SK-N-MC (cell line): ENCODE results near the gene TDP2.

ENCODE experiments used
- EZH2 ChIP-seq: fragments of 200-600 bp; sonication (generic); IDR thresholded peaks from one replicate; pipeline ENCODE4 v1.6.1; 2017; ENCODE audit warnings: antibody characterized with exemption
- POLR2AphosphoS5 ChIP-seq: IDR thresholded peaks from 2 replicates; pipeline ENCODE4 v1.6.1; 2012; ENCODE audit warnings: mild to moderate bottlenecking, low read depth, low read length, borderline replicate concordance

- TF ChIP-seq EZH2 (no peak), POLR2AphosphoS5 (no peak)
Measured at GRCh38 chr6:24666097-24666640, 530 bp downstream of the TDP2 start.
